NCI-H526 (cell line): ENCODE measurements around the gene RNU4-1.
"Not testable (repeated sequence)": the region's sequence is repeated elsewhere in the genome, so short reads cannot be mapped to it uniquely, and the experiment has no call there.

Experiments used
- DNase-seq, 2 experiments: peaks; one replicate each; lab custom pipeline; 2025; lab: John Stamatoyannopoulos, UW

The RNU4-1 gene

GRCh38 chr12:120292661-120293531 is at the start of gene RNU4-1:
TSS of gene RNU4-1 (minus strand) at chr12:120293237.
- peak; percentile 97 to 100 for DNase-seq

GRCh38 chr12:120342175-120343038 is 49.4 kb upstream of the RNU4-1 start:
- no peak for DNase-seq

- no peak for DNase-seq
Observed at GRCh38 chr12:120339256-120339655, 46.2 kb upstream of the RNU4-1 start.

GRCh38 chr12:120337730-120338129 is 44.7 kb upstream of the RNU4-1 start:
- no peak for DNase-seq

DNA sequence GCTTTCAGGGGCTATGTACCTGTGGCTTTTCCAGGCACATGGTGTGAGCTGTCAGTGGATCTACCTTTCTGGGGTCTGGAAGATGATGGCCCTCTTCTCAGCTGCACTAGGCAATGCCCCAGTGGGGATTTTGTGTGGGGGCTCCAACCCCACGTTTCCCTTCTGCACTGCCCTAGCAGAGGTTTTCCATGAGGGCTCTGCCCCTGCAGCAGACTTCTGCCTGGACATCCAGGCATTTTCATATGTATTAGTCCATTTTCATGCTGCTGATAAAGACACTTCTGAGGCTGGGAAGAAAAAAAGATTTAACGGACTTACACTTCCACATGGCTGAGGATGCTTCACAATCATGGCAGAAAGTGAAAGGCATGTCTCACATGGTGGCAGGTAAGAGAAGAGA is 43.4 kb upstream of the RNU4-1 start:
- not testable (repeated sequence) for DNase-seq

DNA sequence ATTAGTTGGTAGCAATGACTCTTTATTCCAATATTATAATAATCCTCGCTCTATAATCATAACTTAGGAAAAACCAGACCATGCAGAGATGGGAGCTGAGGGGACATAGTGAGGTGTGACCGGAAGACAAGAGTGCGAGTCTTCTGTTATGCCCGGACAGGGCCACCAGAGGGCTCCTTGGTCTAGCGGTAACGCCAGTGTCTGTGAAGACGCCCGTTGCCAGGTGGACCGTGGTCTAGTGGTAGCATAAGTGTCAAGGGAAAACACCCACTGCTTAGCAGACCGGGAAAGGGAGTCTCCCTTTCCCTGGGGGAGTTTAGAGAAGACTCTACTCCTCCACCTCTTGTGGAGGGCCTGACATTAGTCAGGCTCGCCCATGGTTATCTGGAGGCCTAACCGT is 42.4 kb upstream of the RNU4-1 start:
- DNase-seq = peak; percentile 26 to 60

- no peak for DNase-seq
Observed at GRCh38 chr12:120332523-120332922, 39.5 kb upstream of the RNU4-1 start.

- DNase-seq = no peak
Observed at GRCh38 chr12:120332041-120332440, 39.0 kb upstream of the RNU4-1 start.

GRCh38 chr12:120331390-120331789 is 38.4 kb upstream of the RNU4-1 start:
- DNase-seq = no peak

DNA sequence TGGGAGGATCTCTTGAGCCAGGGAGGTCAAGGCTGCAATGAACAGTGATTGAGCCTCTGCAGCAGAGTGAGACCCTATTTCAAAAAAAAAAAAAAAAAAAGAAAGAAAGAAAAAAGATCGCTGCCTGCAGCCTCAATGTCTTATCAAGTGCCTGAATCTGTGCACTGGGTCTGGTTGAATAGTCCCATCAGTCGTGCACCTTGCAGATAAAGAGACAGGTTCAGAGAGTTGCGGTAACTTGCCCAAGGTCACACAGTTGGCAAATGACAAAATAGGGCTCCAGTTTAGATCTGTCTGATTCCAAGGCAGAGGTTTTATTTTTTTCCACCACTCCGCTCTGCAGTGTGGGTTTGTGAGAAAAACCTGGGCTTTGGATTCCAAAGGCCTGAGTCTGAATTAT is 35.2 kb upstream of the RNU4-1 start:
- DNase-seq = no peak

DNA sequence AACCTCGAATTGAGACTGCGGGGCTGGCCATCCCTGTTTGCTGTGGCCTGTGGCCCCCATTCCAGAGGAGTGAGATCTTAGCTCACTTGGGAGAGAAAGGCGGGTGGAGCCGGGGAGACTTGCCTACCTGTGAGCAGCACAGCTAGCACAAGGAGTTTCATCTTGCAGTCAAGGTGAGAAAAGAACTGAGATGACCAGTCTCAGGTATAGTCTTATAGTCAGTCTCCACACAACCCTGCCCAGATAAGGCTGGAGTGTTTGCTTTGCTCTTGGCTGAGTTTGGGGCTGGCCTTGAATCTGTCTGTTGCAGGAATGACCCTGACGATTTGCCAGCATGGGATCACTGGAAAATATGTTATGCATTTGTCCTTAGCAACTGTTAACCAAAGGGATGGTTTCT is 34.6 kb upstream of the RNU4-1 start, which contains the start of gene PLA2G1B:
Gene PLA2G1B (minus strand): TSS at position 187 of the 400 bp plus-strand sequence. CDS start 26 bp downstream, at position 161.
- no peak for DNase-seq

DNA sequence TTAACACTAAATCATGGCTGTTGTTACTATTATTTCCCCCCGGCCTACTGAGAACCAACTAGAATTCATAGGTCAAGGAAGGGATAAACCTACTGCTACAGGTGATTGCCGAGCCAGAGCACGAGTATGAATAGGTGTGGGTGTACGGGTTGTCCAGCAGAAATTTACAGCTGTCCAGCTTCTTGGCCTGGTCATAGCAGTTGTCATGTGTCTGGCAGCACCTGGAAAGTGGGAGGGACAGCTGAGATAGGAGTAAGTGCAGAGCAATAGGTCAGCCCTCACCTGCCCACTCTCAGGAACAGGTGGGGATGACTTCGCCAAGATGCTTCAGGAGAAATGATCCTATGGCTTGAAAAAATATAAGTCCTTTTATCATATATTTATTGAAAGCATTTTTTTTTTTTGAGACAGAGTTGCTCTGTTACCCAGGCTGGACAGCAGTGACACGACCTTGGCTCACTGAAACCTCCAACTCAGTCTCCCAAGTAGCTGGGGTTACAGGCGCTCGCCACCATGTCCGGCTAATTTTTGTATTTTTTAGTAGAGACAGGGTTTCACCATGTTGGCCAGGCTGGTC is 31.9 kb upstream of the RNU4-1 start:
- DNase-seq = no peak

GRCh38 chr12:120323772-120324171 is 30.7 kb upstream of the RNU4-1 start:
- no peak for DNase-seq

DNA sequence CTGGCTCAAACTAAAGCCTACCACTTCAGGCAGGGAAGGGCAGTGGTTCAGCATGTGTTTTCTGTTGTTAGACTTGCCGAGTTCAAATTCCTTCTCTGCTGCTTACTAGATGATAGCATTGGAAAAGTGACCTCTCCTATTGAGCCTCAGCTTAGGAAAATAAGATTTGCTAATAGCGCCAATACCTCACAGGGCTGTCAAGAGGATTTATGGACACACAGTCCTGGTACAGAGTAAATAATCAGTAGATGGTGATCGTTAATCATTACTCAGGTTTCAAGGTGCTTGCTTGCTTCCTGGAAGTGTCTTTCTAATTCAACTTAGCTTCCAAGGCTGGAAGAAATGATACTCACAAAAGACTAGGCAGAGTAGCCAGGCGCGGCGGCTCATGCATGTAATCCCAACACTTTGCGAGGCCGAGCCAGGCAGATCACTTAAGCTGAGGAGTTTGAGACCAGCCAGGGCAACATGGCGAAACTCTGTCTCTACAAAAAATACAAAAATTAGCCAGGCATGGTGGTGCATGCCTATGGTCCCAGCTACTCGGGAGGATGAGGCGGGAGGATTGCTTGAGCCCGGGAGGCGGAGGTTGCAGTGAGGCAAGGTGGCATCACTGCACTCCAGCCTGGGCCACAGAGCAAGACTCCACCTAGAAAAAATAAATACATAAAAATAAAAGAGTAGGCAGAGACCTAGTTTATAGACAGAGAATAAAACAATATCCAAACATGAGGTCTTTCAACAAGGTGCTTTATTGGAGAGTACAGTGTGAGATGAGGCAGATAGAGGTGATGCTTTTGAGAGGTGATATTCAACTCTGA is 28.6 kb upstream of the RNU4-1 start:
- peak in 1 of 2 experiments; percentile 27 for DNase-seq

DNA sequence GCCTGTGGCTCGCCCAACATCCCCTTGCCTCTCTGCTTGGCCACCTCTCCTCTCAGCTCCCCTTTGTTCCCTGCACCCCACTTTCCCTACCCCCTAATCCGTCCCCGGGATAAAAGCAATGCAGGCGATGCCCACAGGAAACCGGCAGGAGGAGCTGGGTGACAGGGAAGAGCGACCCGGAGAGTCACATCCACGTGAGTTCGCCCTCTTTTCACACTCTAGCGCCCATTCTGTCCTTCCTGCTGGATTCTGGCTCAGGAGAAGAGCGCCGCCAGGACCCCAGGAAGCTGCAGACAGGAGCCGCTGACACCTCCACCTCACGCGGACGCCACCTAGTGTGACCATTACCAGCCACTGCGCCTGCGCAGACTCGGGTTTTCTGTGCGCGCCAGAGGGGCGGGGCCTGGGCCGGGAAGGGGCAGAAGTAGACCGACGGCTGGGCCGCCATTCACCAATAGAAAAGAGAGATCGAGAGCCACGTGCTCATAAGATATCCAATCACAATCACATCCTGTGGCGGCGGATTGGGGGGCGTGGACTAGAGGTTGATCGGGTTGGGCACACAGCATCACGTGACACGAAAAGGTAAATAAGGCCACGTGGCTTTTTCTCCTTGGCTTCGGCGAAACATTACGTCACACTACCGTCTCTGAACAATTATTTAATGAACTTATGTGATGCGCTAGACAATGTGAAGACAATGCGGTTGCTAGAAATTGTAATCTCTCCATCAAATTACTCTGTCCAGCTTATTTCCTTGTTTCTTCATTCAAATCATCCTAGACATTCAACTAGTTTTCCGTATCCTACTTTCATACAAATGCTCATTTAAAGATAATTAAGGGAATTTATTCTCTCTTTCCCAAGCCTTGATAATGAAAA is 24.4 kb upstream of the RNU4-1 start:
- DNase-seq = peak; percentile 99

GRCh38 chr12:120316798-120317223 is 23.8 kb upstream of the RNU4-1 start:
- no peak for DNase-seq

DNA sequence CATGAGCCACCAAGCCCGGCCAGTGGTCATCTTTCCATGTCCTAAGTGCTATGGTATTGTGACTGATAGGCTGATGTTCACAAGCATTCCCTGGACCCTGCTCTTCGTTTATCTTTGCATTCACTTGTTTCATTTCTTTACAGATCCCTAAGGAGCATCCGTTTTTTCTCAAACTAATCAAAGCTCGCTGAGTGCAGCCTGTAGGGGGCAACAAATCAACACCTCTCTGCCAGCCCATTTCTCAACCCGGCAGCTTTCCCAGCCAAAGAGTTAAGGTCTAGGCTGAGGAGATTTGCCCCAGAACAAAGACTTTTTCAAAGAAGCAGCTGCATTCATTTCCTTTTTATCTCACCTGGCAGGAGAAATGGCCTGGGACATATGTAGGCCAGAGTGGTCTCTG is 21.2 kb upstream of the RNU4-1 start:
- DNase-seq = no peak

- DNase-seq = peak; percentile 96 to 97
Observed at GRCh38 chr12:120301962-120302815, 9.2 kb upstream of the RNU4-1 start, which contains the start of gene SIRT4. TSS of gene SIRT4 (plus strand) at chr12:120302321. CDS start at chr12:120303562, 1,241 bp downstream.

DNA sequence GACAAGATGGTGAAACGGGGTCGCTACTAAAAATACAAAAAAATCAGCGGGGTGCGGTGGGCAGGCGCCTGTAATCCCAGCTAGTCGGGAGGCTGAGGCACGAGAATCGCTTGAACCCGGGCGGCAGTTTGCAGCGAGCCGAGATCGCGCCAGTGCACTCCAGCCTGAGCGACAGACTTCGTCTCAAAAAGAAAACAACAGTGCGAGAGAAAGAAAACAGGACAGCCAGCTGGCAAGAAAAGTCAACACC is 701 bp downstream of the RNU4-1 start:
- DNase-seq = no peak
